GOT3 (cell line): ENCODE data around the gene FAM24B.
"Not testable (repeated sequence)": the region's sequence is repeated elsewhere in the genome, so short reads cannot be mapped to it uniquely, and the experiment has no call there.

ENCODE experiments used
- DNase-seq: peaks from one replicate; lab custom pipeline; 2025; ENCODE audit warnings: mixed read lengths; lab: John Stamatoyannopoulos, UW

Gene FAM24B

GRCh38 chr10:122879339-122880273 is at the start of gene FAM24B:
Gene FAM24B, minus strand, starts transcription at chr10:122879581. Its CDS starts 29,066 bp downstream, at chr10:122850515.
- DNase-seq: peak; percentile 86

GRCh38 chr10:122915700-122916099 is 36.3 kb upstream of the FAM24B start:
- no peak for DNase-seq

DNA sequence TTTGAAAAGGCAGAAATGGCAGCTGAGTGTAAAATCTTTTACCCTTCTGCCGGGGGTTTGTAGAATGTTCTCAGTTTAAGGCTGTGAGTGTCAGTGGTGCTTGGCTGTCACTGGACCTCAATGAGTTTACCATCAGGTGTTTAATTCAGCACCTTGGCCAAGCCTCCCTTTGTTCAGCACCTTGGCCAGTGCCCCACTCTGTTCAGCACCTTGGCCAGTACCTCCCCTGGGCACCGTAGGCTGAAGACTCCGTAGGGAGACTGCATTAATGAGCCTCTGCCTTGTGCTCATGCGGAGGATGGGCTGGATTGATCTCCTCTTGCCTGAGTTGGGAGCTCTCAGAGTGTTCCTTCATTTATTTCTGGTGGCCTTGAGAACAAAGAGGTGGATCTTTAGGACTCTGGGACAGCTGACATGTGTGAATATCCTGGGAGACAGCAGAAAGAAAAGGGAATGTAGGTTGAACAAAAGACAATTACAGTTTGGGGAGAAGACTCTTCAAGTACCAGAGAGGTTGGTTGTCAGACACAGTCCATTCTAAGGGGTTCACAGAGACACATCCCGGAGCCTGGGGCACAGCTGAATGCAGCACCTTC is 32.6 kb upstream of the FAM24B start:
- no peak for DNase-seq

GRCh38 chr10:122910310-122910709 is 30.9 kb upstream of the FAM24B start, which contains the start of gene FAM24A:
Gene FAM24A, plus strand, starts transcription at chr10:122910610. Its CDS starts 1,025 bp downstream, at chr10:122911635.
- no peak for DNase-seq

DNA sequence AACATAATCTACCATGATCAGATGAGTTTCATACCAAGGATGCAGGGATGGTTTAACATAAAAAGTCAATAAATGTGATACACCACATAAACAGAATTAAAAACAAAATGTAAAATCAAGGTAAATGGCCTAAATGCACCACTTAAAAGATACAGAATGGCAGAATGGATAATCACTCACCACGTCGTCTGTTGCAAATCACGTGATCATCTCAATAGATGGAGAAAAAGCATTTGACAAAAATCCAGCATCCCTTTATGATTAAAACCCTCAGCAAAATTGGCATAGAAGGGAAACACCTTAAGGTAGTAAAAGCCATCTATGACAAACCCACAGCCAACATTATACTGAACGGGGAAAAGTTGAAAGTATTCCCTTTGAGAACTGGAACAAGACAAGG is 24.5 kb upstream of the FAM24B start:
- not testable (repeated sequence) for DNase-seq

DNA sequence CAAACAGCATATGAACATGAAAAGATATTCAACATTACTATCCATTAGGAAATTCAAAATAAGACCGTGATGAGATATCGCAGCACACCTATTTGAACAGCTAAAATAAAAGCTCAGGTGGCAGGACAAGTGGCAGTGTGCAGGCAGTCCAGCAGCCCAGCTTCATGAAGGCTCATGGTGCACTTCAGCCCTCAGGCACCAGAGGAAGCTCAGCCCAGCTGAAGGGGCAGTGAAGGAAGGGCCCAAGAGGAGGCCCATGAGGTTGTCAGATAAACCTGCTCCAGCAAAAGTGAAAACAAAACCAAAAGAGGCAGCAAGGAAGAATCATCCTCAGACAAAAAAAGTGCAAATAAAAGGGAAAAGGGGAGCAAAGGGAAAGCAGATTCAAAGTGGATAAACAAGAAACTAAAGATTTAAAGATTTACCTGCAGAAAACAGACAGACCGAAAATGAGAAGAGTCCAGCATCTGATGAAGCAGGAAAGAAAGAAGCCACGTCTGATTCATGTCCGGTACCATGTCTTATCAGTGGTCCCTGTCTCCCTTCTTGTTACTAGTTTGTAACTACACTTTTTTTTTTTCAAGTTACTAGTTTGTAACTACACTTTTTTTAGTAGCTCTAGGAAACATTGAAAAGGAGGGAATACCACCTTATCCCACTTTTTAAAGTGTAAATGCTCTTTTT is 15.0 kb upstream of the FAM24B start:
- no peak for DNase-seq

- no peak for DNase-seq
These were observed 4.8 kb upstream of the FAM24B start for GRCh38 chr10:122884166-122884565.

DNA sequence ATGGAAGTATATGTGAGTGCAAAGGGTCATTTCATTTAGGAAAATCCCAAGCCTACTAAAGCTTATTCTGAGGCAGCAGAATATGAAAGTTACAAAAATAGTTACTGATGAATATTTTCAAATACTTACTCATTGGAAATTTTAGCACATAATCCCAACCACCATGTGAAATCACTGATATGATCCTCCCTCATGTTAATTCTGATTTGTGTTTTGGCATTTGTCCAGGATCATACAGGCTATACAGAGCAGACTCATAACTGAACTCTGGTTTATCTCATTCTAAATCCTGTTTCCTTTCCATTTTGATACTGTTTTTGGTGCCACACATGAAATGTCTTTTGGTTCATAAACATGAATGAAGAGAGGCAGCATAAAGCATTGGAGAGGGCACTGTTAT is 3.4 kb upstream of the FAM24B start:
- no peak for DNase-seq

GRCh38 chr10:122878799-122879338 is 512 bp downstream of the FAM24B start:
- no peak for DNase-seq

GRCh38 chr10:122877264-122877663 is 2.1 kb downstream of the FAM24B start:
- DNase-seq: no peak

GRCh38 chr10:122876467-122876855 is 2.9 kb downstream of the FAM24B start:
- no peak for DNase-seq

DNA sequence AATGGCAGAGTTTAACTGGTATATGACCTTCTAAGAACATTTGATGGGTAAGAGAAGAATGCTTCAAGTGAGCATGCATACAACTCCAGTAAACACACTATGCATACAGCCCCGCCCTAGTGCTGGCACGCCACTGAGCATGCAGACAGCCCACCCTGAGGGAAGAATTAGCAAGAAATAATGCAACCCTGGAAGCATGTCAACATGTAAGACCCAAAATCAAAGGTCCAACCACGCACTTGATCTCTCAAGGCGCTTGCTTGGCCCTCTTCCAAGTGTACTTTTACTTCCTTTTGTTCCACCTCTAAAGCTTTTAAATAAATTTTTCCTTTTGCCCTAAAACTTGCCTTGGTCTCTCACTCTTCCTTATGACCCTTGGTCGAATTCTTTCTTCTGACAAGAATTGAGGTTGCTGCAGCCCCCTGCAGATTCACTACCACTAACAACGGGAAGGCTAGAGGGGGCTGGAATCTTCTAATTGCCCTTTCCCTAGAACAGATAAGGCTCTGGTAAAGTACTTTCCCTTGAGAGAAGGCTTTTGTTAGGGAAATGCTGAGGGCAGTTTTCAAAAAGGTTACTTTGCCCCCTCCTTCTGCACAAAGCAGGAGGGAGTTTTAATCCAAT is 3.4 kb downstream of the FAM24B start:
- DNase-seq: no peak

DNA sequence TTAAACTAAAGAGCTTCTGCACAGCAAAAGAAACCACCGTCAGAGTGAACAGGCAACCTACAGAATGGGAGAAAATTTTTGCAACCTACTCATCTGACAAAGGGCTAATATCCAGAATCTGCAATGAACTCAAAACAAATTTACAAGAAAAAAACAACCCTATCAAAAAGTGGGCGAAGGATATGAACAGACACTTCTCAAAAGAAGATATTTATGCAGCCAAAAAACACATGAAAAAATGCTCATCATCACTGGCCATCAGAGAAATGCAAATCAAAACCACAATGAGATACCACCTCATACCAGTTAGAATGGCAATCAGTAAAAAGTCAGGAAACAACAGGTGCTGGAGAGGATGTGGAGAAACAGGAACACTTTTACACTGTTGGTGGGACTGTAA is 7.4 kb downstream of the FAM24B start:
- not testable (repeated sequence) for DNase-seq

DNA sequence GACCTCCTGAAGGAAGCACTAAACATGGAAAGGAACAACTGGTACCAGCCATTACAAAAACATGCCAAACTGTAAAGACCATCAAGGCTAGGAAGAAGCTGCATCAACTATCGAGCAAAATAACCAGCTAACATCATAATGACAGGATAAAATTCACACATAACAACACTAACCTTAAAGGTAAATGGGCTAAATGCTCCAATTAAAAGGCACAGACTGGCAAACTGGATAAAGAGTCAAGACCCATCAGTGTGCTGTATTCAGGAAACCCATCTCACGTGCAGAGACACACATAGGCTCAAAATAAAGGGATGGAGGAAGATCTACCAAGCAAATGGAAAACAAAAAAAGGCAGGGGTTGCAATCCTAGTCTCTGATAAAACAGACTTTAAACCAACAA is 10.6 kb downstream of the FAM24B start:
- DNase-seq: not testable (repeated sequence)

- DNase-seq: not testable (repeated sequence)
These were observed 12.5 kb downstream of the FAM24B start for GRCh38 chr10:122866757-122867482.

- DNase-seq: no peak
These were observed 14.5 kb downstream of the FAM24B start for GRCh38 chr10:122864901-122865300.

DNA sequence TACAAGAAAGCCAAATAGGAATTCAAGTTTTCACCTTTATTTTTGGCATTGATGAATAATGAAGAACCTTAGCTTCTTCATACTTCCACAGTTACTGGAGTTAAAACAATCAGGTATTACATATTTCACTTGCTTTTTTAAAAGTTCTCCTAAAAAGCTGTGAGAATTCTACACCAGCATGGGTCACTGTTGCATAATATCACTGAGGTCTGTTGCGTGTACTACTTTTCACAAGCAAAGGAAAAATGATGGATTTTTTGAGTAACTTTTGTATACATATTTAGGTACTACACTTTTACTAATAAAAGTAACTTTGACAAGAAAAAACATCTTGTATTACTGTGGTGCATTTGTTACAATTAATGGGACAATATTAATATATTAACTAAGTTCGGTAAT is 15.2 kb downstream of the FAM24B start:
- DNase-seq: no peak

DNA sequence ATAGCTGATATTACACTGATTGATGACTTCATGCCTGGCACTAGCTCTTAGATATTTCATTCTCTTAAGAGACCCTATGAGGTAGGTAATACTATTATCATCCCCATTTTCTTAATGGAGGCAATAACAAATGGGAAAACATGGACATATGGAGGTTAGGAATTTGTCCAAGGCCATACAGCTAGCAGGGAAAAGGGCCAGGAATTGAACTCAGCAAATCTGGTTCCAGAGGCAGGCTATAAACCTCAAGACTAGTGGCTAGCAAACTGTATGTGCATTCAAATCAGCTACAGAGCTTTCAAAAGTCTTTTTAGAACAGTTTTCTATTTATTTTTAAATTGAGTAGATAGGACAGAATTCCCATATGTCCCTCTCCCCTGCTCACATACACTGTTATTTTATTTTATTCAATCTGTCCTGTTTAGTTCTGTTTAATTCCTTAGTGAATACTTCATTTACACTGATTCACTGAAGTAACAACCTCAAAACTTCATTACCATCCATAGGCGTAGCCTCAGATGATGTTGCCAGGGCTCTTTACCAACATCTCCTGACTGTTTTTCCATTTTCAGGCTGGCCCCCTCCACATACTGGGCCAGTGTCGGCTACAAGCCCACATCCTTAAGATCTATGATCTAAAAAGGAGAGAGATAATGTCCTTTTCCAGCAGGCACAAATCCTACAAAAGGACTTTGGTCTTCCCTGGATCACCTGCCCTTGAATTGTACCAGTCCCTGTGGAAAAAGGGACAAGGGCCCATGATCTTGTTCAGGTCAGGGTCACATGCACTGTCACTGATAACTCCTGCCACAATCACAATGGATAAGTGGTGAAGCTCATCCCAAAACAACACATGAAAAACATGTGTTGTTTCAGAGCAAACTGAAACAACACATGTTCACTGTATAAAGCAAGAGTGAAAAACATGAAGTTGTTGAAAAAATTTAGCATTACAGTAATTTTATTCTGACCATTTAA is 15.9 kb downstream of the FAM24B start:
- no peak for DNase-seq

DNA sequence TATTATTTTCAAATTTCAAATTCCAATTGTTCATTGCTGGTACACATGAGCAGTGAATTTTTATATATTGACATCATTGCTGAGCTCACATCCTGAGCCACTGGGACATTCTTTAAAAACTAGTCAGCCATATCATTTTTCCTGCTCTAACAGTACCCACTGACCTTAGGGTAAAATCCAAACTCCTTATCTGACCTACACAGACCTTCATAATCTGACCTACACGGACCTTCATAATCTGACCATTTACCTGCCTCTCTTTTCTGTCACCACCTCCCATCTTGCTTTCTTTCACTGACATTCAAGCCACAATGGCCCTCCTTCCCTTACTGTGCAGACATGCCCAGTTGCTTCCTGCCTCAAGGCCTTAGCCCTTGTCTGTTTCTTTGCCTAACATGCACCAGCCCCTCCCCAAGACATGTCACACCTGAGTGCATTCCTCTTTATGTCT is 17.6 kb downstream of the FAM24B start:
- DNase-seq: no peak

DNA sequence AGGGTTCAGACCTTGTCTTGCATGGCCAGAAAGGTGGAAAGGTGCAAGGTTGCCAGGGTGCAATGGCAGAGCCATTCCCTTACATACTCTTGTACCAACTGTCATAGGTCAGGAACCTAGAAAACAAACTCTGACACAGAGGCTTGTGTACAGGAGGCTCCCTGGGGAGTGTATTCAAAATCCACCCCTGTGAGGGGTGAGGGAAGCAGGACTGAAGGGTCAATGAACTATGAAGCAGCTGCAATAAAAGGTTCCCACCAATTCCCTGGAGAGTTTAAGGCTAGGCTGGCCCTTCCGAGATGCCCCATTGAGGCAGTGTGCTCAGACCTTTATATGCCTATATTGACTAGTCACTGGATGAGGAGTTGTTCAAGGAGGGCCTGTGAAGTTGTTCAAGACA is 19.9 kb downstream of the FAM24B start:
- no peak for DNase-seq
